Measurements from ENCODE around the gene HNRNPLL. TPM values are rescaled to one million over a fixed set of nuclear protein-coding genes. Genes with fewer than 3 reads are reported as not detected.

Gene HNRNPLL
- total and polyA plus RNA-seq, 4 donors, result 7.7 to 18.3 (median 13.1) TPM

- Histone ChIP-seq H3K9ac (ENCODE audit: low read depth in 1 of 2, low read length in 2 of 2) (no peak overlapping the region), H3K9me3 (ENCODE audit: control insufficient read depth in 4 of 4, low read length in 3 of 4) (no peaks in the 10 kb centered on the region), H3K4me3 (ENCODE audit: low read depth in 1 of 3, low read length in 3 of 3) (no peak overlapping the region), H3K27me3 (ENCODE audit: control insufficient read depth in 4 of 4, insufficient read depth in 4 of 4, low read length in 3 of 4) (no peaks in the 10 kb centered on the region), H3K27ac (ENCODE audit: low read depth in 1 of 2, low read length in 2 of 2) (no peak overlapping the region), H3K36me3 (ENCODE audit: control insufficient read depth in 4 of 4, insufficient read depth in 3 of 4, low read depth in 1 of 4, low read length in 3 of 4) (peaks cover 0 to 5% (median 1%) of the 10 kb centered on the region in 4 donors), H3K4me1 (ENCODE audit: control insufficient read depth in 4 of 4, insufficient read depth in 4 of 4, low read length in 3 of 4) (peaks cover 0 to 2% (median 0%) of the 10 kb centered on the region in 4 donors)
- no peak for DNase-seq (ENCODE audit: low spot score)
- TF ChIP-seq RXRA (IDR thresholded peaks at IDR 0.05), result no peak
- no peak for TF ChIP-seq TAF1 (conservative IDR thresholded peaks at IDR 0.05)
- no peak for TF ChIP-seq JUND (IDR thresholded peaks at IDR 0.05)
- TF ChIP-seq CTCF (IDR thresholded peaks at IDR 0.05; ENCODE audit: low read depth, low read length, missing input control), result no peak
- TF ChIP-seq ATF3 (IDR thresholded peaks at IDR 0.05), result no peak
- TF ChIP-seq FOXA1 (IDR thresholded peaks at IDR 0.05), result no peak
- no peak for TF ChIP-seq ZBTB33 (IDR thresholded peaks at IDR 0.05)
- no peak for TF ChIP-seq SP1 (IDR thresholded peaks at IDR 0.05)
- TF ChIP-seq HNF4G (IDR thresholded peaks at IDR 0.05), result no peak
- TF ChIP-seq HNF4A (conservative IDR thresholded peaks at IDR 0.05), result no peak
- no peak for TF ChIP-seq NR2F2 (IDR thresholded peaks at IDR 0.05)
- TF ChIP-seq YY1 (IDR thresholded peaks at IDR 0.05), result no peak
- TF ChIP-seq REST (IDR thresholded peaks at IDR 0.05), result no peak
- TF ChIP-seq EGR1 (IDR thresholded peaks at IDR 0.05; ENCODE audit: low read depth in 2 of 2), result no peak
- no peak for TF ChIP-seq FOXA2 (IDR thresholded peaks at IDR 0.05)
- no peak for TF ChIP-seq GABPA (IDR thresholded peaks at IDR 0.05 in 1 of 2, conservative IDR thresholded peaks at IDR 0.05 in 1 of 2)
- TF ChIP-seq, protein P1, sequence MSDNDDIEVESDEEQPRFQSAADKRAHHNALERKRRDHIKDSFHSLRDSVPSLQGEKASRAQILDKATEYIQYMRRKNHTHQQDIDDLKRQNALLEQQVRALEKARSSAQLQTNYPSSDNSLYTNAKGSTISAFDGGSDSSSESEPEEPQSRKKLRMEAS (IDR thresholded peaks at IDR 0.05), result no peak
- TF ChIP-seq RAD21 (IDR thresholded peaks at IDR 0.05), result no peak
- WGBS, result 91% methylated on average over 2 of the region's 2 CpGs
Observed at GRCh38 chr2:38560092-38560491, 42.6 kb downstream of the HNRNPLL start.

Measured in liver (tissue), 9 donors.